ENCODE measurements around the gene WDR18.
"Not testable (repeated sequence)": the region's sequence is repeated elsewhere in the genome, so short reads cannot be mapped to it uniquely, and the experiment has no call there.

The WDR18 gene

DNA sequence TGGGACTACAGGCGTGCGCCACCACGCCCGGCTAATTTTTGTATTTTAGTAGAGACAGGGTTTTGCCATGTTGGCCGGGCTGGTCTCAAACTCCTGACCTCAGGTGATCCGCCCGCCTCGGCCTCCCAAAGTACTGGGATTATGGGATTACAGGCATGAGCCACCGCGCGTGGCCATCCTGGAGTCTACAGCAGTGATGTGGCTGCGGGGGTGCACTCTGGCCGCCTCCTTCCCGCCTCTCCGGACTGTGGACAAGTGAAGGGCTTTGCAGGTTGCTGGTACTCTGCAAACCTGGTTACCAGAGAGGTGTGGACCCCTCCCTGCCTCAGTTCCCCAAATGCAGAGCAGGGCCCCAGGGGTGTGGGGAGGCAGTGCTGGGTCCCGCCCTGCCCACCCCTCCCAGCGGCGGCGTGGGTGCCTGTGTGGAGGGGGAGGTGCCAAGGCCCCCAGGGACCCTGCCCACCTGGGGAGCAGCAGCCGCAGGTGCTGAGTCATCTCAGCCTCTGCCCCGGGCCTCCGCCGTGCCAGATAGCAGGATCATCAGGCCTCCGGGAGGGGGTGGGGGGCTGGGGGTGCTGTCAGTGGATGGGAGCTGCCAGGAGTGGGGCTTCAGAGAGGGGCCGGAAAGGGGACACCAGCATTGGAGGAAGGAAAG, 35.2 kb upstream of the WDR18 start:
- DNase-seq (ENCODE audit: low read depth in 2 of 2, low spot score in 1 of 2), result no peak

GRCh38 chr19:950352-951066, 33.6 kb upstream of the WDR18 start:
- no peak for DNase-seq (ENCODE audit: low read depth in 2 of 2, low spot score in 1 of 2)

DNA sequence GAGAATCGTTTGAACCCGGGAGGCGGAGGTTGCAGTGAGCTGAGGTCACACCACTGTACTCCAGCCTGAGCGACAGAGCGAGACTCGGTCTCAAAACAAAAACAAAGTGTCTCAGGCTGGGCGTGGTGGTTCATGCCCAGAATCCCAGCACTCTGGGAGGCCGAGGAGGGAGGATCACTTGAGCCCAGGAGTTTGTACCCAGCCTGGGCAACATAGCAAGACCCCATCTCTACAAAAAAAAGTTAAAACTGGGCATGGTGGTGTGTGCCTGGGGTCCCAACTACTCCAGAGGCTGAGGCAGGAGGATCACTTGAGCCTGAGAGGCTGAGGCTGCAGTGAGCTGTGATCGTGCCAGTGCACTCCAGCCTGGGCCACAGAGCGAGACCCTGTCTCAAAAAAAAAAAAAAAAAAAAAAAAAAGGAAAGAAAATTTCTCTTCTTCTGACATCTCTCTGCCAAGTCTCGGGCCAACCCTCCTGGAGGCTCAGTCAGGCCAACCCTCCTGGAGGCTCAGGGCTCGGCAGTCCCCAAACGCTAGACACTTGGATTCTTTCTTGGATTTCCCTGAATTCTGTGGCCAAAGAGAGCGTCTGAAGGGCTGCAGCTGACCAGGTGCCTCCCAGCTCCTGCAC, 32.0 kb upstream of the WDR18 start:
- DNase-seq (ENCODE audit: low read depth in 2 of 2, low spot score in 1 of 2), result no peak

- DNase-seq (ENCODE audit: low read depth in 2 of 2, low spot score in 1 of 2), result no peak
Measured at GRCh38 chr19:952680-953444, 31.3 kb upstream of the WDR18 start.

- no peak for DNase-seq (ENCODE audit: low read depth in 2 of 2, low spot score in 1 of 2)
Measured at GRCh38 chr19:953445-954271, 30.5 kb upstream of the WDR18 start.

DNA sequence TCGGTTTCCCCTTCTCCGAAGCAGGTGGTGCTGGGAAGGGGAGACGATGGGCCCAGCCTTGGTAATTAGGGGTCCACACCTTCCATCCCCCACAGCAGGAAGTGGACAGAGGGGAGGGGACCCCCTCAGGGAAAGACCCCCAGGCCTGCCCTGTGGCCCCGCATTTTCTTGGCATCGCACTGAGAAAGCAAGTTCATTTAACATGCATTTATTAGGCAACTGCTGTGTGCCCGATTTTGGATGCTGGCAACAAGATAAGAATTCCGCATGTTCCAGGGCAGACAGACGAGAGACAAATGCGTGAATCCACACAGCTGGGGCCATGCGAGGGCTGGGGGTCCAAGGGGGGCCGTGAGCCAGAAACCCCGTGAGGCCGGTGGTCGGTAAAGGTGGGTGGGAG, 29.9 kb upstream of the WDR18 start:
- no peak for DNase-seq (ENCODE audit: low read depth in 2 of 2, low spot score in 1 of 2)

DNA sequence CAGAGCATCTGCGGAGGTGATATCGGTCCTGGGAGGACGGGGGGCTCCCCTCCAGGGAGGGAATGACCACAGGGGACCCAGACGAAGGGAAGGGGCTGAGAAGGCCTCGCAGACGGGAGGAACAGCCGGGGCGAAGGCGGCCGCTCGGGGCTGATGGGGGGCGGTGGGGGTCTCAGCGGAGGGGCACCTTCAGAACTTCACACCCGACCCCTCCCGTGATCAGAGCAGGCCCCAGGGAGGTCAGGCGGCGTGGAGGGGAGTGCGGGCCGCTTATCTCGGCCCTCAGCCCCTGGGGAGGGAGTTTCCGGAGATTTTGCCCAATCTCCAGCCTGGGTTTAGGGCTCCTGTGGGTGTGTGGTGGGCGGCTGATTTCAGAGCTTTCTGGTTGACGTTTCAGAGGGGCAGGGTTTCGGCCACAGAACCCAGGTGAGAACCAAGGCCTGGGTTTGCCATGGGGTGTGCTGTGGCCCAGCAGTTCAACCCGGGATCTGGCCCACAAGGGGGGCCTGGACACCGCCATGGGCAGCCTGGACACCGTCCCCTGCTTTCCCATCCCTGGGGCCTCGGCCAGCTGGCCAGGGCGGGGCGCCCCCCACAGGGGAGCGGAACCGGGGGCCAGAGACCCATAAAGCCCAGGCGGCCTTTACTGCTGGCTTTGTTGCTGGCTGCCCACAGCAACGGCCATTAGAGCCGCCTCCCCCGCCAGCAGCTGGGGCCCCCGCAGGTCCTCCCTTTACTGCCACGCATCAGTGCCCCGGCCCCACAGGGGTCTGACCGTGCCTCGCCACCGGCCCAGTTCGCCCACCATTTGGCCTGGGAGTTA, 29.3 kb upstream of the WDR18 start:
- DNase-seq (ENCODE audit: low read depth in 2 of 2, low spot score in 1 of 2), result no peak

- no peak for DNase-seq (ENCODE audit: low read depth in 2 of 2, low spot score in 1 of 2)
Measured at GRCh38 chr19:955803-956765, 28.1 kb upstream of the WDR18 start.

GRCh38 chr19:956766-957440, 27.2 kb upstream of the WDR18 start:
- no peak for DNase-seq (ENCODE audit: low read depth in 2 of 2, low spot score in 1 of 2)

GRCh38 chr19:957578-957977, 26.6 kb upstream of the WDR18 start:
- not testable (repeated sequence) for DNase-seq (ENCODE audit: low read depth in 2 of 2, low spot score in 1 of 2)

- DNase-seq (ENCODE audit: low read depth in 2 of 2, low spot score in 1 of 2), result no peak
Measured at GRCh38 chr19:958967-959855, 24.9 kb upstream of the WDR18 start.

GRCh38 chr19:960020-960419, 24.1 kb upstream of the WDR18 start:
- no peak for DNase-seq (ENCODE audit: low read depth in 2 of 2, low spot score in 1 of 2)

- no peak for DNase-seq (ENCODE audit: low read depth in 2 of 2, low spot score in 1 of 2)
Measured at GRCh38 chr19:960601-960938, 23.6 kb upstream of the WDR18 start.

DNA sequence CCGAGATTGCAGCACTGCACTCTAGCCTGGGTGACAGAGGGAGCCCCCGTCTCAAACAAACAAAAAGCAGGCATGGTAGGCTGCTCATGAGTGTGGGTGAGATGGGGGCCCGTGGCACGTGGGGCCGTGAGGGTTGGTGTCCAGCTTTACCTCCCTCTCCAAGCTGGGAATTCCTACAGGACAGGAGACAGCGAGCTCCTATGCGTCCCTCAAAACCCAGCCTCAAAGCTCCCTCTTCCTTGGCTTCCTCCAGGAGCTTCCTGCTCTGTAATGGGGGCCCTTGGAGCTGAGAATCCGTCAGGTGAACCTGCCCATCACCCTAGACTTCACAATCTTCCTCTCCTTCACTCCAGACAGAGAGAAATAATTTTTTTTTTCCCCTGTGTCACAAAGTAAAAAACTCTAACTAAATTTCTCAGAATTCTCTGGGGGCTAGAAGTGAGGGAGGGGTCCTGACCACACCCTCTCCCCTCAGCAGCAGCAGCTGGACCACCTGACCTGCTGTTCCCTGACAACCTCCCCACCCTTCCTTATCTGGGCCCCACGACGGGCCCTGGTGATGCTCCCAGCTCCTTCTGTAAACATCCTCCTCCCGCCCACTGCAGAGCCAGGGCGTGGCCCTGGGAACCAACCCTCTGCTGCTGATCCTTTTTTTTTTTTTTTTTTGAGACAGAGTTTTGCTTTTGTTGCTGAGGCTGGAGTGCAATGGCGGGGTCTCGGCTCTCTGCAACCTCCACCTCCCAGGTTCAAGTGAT, 22.1 kb upstream of the WDR18 start:
- DNase-seq (ENCODE audit: low read depth in 2 of 2, low spot score in 1 of 2), result no peak

- no peak for DNase-seq (ENCODE audit: low read depth in 2 of 2, low spot score in 1 of 2)
Measured at GRCh38 chr19:962683-963400, 21.3 kb upstream of the WDR18 start.

GRCh38 chr19:963486-963951, 20.6 kb upstream of the WDR18 start:
- no peak for DNase-seq (ENCODE audit: low read depth in 2 of 2, low spot score in 1 of 2)

Data from stimulated activated CD8-positive, alpha-beta memory T cell treated with anti-CD3 and anti-CD28 coated beads, Interleukin-4, amount 100 ng/mL, for 1 hour (primary cell).